GM19463 (cell line): Measurements from ENCODE around the gene RC3H1.
"Not testable (repeated sequence)": the region's sequence is repeated elsewhere in the genome, so short reads cannot be mapped to it uniquely, and the experiment has no call there.

Experiments used
- ATAC-seq: cut with Tn5 transposase; IDR thresholded peaks from one replicate; pipeline ENCODE4 v1.9.1; 2021; ENCODE audit warnings: mild to moderate bottlenecking, moderate library complexity; ENCODE audit not compliant: unreplicated experiment

The RC3H1 gene

GRCh38 chr1:174022080-174022975 is at the start of gene RC3H1:
RC3H1 (minus strand) TSS chr1:174022357; CDS start chr1:173992985, 29,372 bp downstream.
- ATAC-seq: peak; percentile 92

GRCh38 chr1:174070614-174071013 is 48.5 kb upstream of the RC3H1 start:
- no peak for ATAC-seq

- no peak for ATAC-seq
These were observed 45.8 kb upstream of the RC3H1 start for GRCh38 chr1:174068000-174068399.

- ATAC-seq: no peak
These were observed 37.9 kb upstream of the RC3H1 start for GRCh38 chr1:174060090-174060489.

GRCh38 chr1:174058624-174059023 is 36.5 kb upstream of the RC3H1 start:
- ATAC-seq: no peak

- ATAC-seq: not testable (repeated sequence)
These were observed 34.5 kb upstream of the RC3H1 start for GRCh38 chr1:174056609-174057008.

- ATAC-seq: not testable (repeated sequence)
These were observed 33.6 kb upstream of the RC3H1 start for GRCh38 chr1:174055797-174056196.

- ATAC-seq: no peak
These were observed 31.7 kb upstream of the RC3H1 start for GRCh38 chr1:174053826-174054225.

GRCh38 chr1:174052621-174053020 is 30.5 kb upstream of the RC3H1 start:
- ATAC-seq: no peak

GRCh38 chr1:174051956-174052355 is 29.8 kb upstream of the RC3H1 start:
- no peak for ATAC-seq

- no peak for ATAC-seq
These were observed 27.4 kb upstream of the RC3H1 start for GRCh38 chr1:174049514-174049913.

- ATAC-seq: no peak
These were observed 22.5 kb upstream of the RC3H1 start for GRCh38 chr1:174044418-174045222.

GRCh38 chr1:174042509-174042908 is 20.4 kb upstream of the RC3H1 start:
- ATAC-seq: not testable (repeated sequence)

- ATAC-seq: no peak
These were observed 19.2 kb upstream of the RC3H1 start for GRCh38 chr1:174041369-174041768.

GRCh38 chr1:174040387-174040786 is 18.2 kb upstream of the RC3H1 start:
- ATAC-seq: no peak

- no peak for ATAC-seq
These were observed 16.9 kb upstream of the RC3H1 start for GRCh38 chr1:174039027-174039426.

GRCh38 chr1:174036798-174037197 is 14.6 kb upstream of the RC3H1 start:
- ATAC-seq: no peak

GRCh38 chr1:174036204-174036603 is 14.0 kb upstream of the RC3H1 start:
- ATAC-seq: no peak

GRCh38 chr1:174032671-174033222 is 10.6 kb upstream of the RC3H1 start:
- ATAC-seq: no peak

- ATAC-seq: no peak
These were observed 8.9 kb upstream of the RC3H1 start for GRCh38 chr1:174031099-174031498.

- no peak for ATAC-seq
These were observed 6.3 kb upstream of the RC3H1 start for GRCh38 chr1:174028495-174028894.
